Measurements from ENCODE around the gene NOP16.

DNA sequence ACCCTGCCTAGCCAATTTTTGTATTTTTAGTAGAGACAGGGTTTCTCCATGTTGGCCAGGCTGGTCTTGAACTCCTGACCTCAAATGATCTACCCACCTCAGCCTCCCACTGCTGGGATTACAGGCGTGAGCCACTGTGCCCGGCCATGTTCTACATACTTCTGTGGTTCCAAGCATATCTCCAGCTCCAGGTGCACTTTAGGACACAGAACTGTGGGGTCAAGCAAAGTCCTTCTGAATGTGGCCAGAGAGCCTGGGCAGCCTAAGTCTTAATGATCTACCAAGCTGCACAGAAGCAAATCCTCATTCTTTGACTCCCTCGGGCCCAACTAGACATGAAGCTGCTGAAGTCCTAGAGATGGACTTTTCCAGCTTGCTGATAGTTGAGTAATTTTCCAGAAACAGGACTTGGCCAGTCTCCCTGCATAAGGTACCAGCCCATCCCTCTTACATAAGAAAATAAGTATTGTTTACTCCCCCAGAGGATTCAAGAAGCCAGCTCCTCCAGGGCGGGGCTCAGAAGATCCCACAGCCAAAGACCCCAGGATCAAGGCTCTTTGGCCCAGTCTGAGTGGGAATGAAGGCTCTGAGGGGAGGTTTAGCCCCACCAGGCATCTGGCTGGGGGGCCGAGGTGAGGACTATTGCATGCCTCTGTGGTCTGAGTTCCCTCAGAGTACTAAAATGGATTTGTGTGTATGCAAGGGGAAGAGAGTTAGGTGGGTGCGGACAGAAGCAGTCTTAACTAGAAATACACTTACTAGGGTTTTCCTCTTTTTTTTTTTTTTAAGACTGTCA lies 19.3 kb upstream of the NOP16 start:
- TF ChIP-seq, protein P1, sequence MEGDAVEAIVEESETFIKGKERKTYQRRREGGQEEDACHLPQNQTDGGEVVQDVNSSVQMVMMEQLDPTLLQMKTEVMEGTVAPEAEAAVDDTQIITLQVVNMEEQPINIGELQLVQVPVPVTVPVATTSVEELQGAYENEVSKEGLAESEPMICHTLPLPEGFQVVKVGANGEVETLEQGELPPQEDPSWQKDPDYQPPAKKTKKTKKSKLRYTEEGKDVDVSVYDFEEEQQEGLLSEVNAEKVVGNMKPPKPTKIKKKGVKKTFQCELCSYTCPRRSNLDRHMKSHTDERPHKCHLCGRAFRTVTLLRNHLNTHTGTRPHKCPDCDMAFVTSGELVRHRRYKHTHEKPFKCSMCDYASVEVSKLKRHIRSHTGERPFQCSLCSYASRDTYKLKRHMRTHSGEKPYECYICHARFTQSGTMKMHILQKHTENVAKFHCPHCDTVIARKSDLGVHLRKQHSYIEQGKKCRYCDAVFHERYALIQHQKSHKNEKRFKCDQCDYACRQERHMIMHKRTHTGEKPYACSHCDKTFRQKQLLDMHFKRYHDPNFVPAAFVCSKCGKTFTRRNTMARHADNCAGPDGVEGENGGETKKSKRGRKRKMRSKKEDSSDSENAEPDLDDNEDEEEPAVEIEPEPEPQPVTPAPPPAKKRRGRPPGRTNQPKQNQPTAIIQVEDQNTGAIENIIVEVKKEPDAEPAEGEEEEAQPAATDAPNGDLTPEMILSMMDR (IDR thresholded peaks at IDR 0.05), result no peak
- no peak for TF ChIP-seq POLR2A (IDR thresholded peaks at IDR 0.05)

Measured in Peyer's patch (tissue), 4 donors.